ENCODE measurements around the gene ATAD3C.

ATAD3C gene

GRCh38 chr1:1430992-1431844 lies 18.3 kb upstream of the ATAD3C start:
- DNase-seq (ENCODE audit: low read depth) = no peak

- no peak for DNase-seq (ENCODE audit: low read depth)
Measured at GRCh38 chr1:1431845-1432273, 17.6 kb upstream of the ATAD3C start.

- no peak for DNase-seq (ENCODE audit: low read depth)
Measured at GRCh38 chr1:1432274-1432950, 17.1 kb upstream of the ATAD3C start.

- no peak for DNase-seq (ENCODE audit: low read depth)
Measured at GRCh38 chr1:1432951-1433803, 16.3 kb upstream of the ATAD3C start.

- no peak for DNase-seq (ENCODE audit: low read depth)
Measured at GRCh38 chr1:1433804-1434130, 15.7 kb upstream of the ATAD3C start.

GRCh38 chr1:1434131-1434823 lies 15.2 kb upstream of the ATAD3C start:
- no peak for DNase-seq (ENCODE audit: low read depth)

GRCh38 chr1:1434824-1435105 lies 14.7 kb upstream of the ATAD3C start:
- DNase-seq (ENCODE audit: low read depth) = no peak

- DNase-seq (ENCODE audit: low read depth) = peak; percentile 45
Measured at GRCh38 chr1:1435106-1435903, 14.2 kb upstream of the ATAD3C start, which contains the start of gene VWA1. TSS of gene VWA1 (plus strand) at chr1:1435690. CDS start at chr1:1435749, 59 bp downstream.

GRCh38 chr1:1435911-1436629 lies 13.4 kb upstream of the ATAD3C start:
- no peak for DNase-seq (ENCODE audit: low read depth)

- DNase-seq (ENCODE audit: low read depth) = no peak
Measured at GRCh38 chr1:1436630-1437032, 12.9 kb upstream of the ATAD3C start.

GRCh38 chr1:1437033-1437903 lies 12.2 kb upstream of the ATAD3C start:
- DNase-seq (ENCODE audit: low read depth) = no peak

- no peak for DNase-seq (ENCODE audit: low read depth)
Measured at GRCh38 chr1:1437904-1438376, 11.5 kb upstream of the ATAD3C start.

GRCh38 chr1:1438531-1439381 lies 10.7 kb upstream of the ATAD3C start:
- DNase-seq (ENCODE audit: low read depth) = no peak

- DNase-seq (ENCODE audit: low read depth) = no peak
Measured at GRCh38 chr1:1439546-1440261, 9.8 kb upstream of the ATAD3C start.

- no peak for DNase-seq (ENCODE audit: low read depth)
Measured at GRCh38 chr1:1440262-1441001, 9.1 kb upstream of the ATAD3C start.

- DNase-seq (ENCODE audit: low read depth) = no peak
Measured at GRCh38 chr1:1441002-1441888, 8.2 kb upstream of the ATAD3C start.

Data from stimulated activated CD8-positive, alpha-beta memory T cell treated with anti-CD3 and anti-CD28 coated beads, Interleukin-12 subunit alpha, Interleukin-12 subunit beta, amount 100 ng/mL, for 4 hours (primary cell).